Measurements from ENCODE around the gene ZNF217.
A peak's percentile ranks its signal among the peaks of the same experiment; 100 is the strongest.

The ZNF217 gene

DNA sequence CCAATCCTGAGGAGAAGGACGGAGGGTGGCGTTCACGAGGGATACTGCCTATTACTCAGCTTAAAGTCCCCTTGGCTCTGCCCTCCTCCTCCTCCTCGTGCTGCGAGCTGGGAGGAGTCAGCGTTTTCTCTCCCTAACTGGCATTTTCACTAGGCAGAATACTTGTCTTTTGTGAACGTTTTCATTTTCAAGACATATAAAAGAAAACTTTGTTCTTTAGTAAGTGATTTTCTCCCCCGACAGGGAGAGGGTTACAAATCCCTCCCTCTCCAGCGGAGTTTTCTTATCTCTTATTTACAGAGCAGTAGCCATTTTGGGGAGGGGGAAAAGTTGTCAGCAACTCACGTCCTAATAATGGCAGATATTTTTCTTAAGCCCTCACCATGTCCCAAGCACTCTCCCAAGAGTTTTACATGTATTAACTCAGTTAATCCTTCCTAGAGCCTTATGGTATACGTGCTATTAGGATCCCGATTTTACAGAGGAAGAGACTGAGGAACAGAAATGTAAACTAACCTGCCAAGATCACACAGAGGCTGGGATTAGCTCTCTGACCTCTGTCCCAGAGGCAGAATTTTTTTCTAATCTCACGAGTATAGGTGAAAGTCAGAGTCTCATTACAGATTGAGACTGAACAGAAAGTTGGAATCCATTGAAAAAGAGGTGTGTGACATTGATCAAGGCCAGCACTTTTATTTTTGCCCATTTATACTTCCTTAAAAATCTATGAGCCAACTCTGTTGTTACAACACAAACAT lies 30.0 kb upstream of the ZNF217 start:
- Histone ChIP-seq H3F3A (ENCODE audit: insufficient read depth, low read length) (peaks cover 16% of the 10 kb centered on the region), H4K20me1 (ENCODE audit: insufficient read depth, low read length) (no peaks in the 10 kb centered on the region)
- no peak for TF ChIP-seq EZH2 (IDR thresholded peaks at IDR 0.05; ENCODE audit: borderline replicate concordance, low read length)
- TF ChIP-seq, protein P1, sequence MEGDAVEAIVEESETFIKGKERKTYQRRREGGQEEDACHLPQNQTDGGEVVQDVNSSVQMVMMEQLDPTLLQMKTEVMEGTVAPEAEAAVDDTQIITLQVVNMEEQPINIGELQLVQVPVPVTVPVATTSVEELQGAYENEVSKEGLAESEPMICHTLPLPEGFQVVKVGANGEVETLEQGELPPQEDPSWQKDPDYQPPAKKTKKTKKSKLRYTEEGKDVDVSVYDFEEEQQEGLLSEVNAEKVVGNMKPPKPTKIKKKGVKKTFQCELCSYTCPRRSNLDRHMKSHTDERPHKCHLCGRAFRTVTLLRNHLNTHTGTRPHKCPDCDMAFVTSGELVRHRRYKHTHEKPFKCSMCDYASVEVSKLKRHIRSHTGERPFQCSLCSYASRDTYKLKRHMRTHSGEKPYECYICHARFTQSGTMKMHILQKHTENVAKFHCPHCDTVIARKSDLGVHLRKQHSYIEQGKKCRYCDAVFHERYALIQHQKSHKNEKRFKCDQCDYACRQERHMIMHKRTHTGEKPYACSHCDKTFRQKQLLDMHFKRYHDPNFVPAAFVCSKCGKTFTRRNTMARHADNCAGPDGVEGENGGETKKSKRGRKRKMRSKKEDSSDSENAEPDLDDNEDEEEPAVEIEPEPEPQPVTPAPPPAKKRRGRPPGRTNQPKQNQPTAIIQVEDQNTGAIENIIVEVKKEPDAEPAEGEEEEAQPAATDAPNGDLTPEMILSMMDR (IDR thresholded peaks at IDR 0.05; ENCODE audit: low read length): no peak

DNA sequence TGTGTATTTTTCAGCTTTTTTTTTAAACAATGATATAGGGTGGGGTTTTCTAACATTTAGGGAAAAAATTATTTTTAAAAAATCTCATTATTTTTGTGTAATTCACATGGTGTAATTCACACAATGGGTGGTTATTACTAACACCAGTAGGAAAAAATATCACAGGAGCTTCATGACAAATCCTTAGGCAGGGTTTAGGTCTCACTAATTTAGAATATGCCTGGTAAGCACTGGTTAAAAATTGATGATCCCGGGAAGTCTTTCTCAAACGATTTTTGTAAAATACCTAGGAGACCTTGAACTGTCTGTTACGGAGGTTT lies 29.5 kb upstream of the ZNF217 start:
- peak overlapping the region; percentile 70 for H3K4me2 ChIP-seq (ENCODE audit: low read length)
- H3F3A ChIP-seq (ENCODE audit: insufficient read depth, low read length): peaks cover 15% of the 10 kb centered on the region
- H3K4me3 ChIP-seq (ENCODE audit: low read depth, low read length, poor library complexity, severe bottlenecking): peak overlapping the region; percentile 44
- TF ChIP-seq, protein P1 (IDR thresholded peaks at IDR 0.05; ENCODE audit: low read length): no peak
- TF ChIP-seq EZH2 (IDR thresholded peaks at IDR 0.05; ENCODE audit: borderline replicate concordance, low read length): no peak
- no peaks in the 10 kb centered on the region for H3K9me2 ChIP-seq (ENCODE audit: low read depth, low read length)
- H2AFZ ChIP-seq (ENCODE audit: low read length): peak overlapping the region; percentile 35; the same call in 1 of the 2 replicates
- H3K4me1 ChIP-seq (ENCODE audit: insufficient read depth, low read length, severe bottlenecking): peaks cover 86% of the 10 kb centered on the region
- H3K9ac ChIP-seq (ENCODE audit: low read length): peak overlapping the region; percentile 62
- H3K9me3 ChIP-seq (ENCODE audit: low read length): no peaks in the 10 kb centered on the region
- H3K36me3 ChIP-seq (ENCODE audit: insufficient read depth, low read length): no peaks in the 10 kb centered on the region
- peak overlapping the region; percentile 98 for H3K27ac ChIP-seq (ENCODE audit: low read depth, low read length, poor library complexity, severe bottlenecking)
- H4K20me1 ChIP-seq (ENCODE audit: insufficient read depth, low read length): no peaks in the 10 kb centered on the region
- H3K79me2 ChIP-seq (ENCODE audit: insufficient read depth, low read length): no peaks in the 10 kb centered on the region
- no peaks in the 10 kb centered on the region for H3K27me3 ChIP-seq (ENCODE audit: insufficient read depth, low read length)

More for the DNA sequence above, 30.0 kb upstream of the ZNF217 start:
- H3K9me2 ChIP-seq (ENCODE audit: low read depth, low read length): no peaks in the 10 kb centered on the region
- peak overlapping the region; percentile 44 for H3K4me3 ChIP-seq (ENCODE audit: low read depth, low read length, poor library complexity, severe bottlenecking)
- no peaks in the 10 kb centered on the region for H3K27me3 ChIP-seq (ENCODE audit: insufficient read depth, low read length)
- H3K27ac ChIP-seq (ENCODE audit: low read depth, low read length, poor library complexity, severe bottlenecking): peak overlapping the region; percentile 98
- peak overlapping the region; percentile 70 for H3K4me2 ChIP-seq (ENCODE audit: low read length)
- no peaks in the 10 kb centered on the region for H3K9me3 ChIP-seq (ENCODE audit: low read length)
- peak overlapping the region; percentile 35; the same call in 1 of the 2 replicates for H2AFZ ChIP-seq (ENCODE audit: low read length)
- H3K4me1 ChIP-seq (ENCODE audit: insufficient read depth, low read length, severe bottlenecking): peaks cover 83% of the 10 kb centered on the region
- no peaks in the 10 kb centered on the region for H3K36me3 ChIP-seq (ENCODE audit: insufficient read depth, low read length)
- peak overlapping the region; percentile 62 for H3K9ac ChIP-seq (ENCODE audit: low read length)
- H3K79me2 ChIP-seq (ENCODE audit: insufficient read depth, low read length): no peaks in the 10 kb centered on the region

DNA sequence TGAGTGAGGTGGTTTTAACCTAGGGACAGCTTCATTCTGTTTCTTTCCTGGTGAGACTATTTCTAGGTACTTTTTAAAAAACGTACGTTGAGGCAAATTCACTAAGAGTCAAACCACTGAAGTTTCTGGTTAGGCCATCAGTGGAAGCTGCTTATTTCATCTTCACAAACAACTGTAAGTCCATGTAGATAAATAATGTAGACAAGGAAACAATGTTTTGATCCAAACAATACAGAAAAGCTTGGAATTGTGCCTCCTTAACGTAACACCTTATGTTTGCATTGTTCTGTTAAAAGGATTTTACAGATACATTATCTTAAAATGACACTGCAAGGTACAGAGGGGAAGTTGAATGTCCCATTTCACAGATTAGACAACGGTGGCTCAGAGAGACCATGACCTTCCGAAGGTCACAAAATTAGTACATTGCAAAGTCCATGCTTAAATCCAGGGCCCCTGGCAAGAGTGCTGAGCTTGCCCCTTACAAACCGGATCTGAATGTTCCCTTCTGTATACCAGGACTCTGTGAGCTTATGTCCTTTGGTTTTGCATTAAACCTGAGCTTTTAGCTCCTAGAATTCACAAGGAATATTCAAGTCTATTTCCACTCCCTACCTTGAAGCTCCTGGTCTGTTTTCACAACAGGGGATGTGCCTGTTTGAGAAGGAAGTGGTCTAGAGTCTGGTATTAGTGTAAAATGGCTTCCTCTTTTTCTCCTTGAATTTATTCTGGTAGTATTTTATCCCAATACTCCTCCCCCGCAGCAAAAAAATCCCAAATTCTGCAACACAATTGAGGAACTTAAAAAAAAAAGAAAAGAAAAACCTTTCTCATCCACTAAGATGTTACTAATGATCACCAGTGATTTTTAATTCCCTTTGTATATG lies 28.9 kb upstream of the ZNF217 start:
- Histone ChIP-seq H3K27me3 (ENCODE audit: insufficient read depth, low read length) (no peaks in the 10 kb centered on the region), H2AFZ (ENCODE audit: low read length) (no peak overlapping the region), H3K4me1 (ENCODE audit: insufficient read depth, low read length, severe bottlenecking) (peaks cover 85% of the 10 kb centered on the region)

More for the DNA sequence above, 28.9 kb upstream of the ZNF217 start:
- no peak for TF ChIP-seq EZH2 (IDR thresholded peaks at IDR 0.05; ENCODE audit: borderline replicate concordance, low read length)
- TF ChIP-seq, protein P1 (IDR thresholded peaks at IDR 0.05; ENCODE audit: low read length): no peak
- Histone ChIP-seq H3F3A (ENCODE audit: insufficient read depth, low read length) (peaks cover 13% of the 10 kb centered on the region), H3K9ac (ENCODE audit: low read length) (peak overlapping the region; percentile 62), H3K36me3 (ENCODE audit: insufficient read depth, low read length) (no peaks in the 10 kb centered on the region), H3K79me2 (ENCODE audit: insufficient read depth, low read length) (no peaks in the 10 kb centered on the region), H4K20me1 (ENCODE audit: insufficient read depth, low read length) (no peaks in the 10 kb centered on the region), H3K9me2 (ENCODE audit: low read depth, low read length) (no peaks in the 10 kb centered on the region), H3K4me3 (ENCODE audit: low read depth, low read length, poor library complexity, severe bottlenecking) (peak overlapping the region; percentile 44), H3K27ac (ENCODE audit: low read depth, low read length, poor library complexity, severe bottlenecking) (peak overlapping the region; percentile 98), H3K4me2 (ENCODE audit: low read length) (peak overlapping the region; percentile 70), H3K9me3 (ENCODE audit: low read length) (no peaks in the 10 kb centered on the region)
